Ureter (tissue), 1 donor: ENCODE results near the gene MMAB. TPM values are rescaled to one million over a fixed set of nuclear protein-coding genes. Genes with fewer than 3 reads are reported as not detected.
"Not testable (repeated sequence)": the region's sequence is repeated elsewhere in the genome, so short reads cannot be mapped to it uniquely, and the experiment has no call there.

ENCODE experiments used
- DNase-seq: peaks from one replicate; pipeline ENCODE4 v3.0.0-alpha.2; 2020; ENCODE audit warnings: low spot score
- total RNA-seq: library from RNA; stranded (reverse); gene quantifications from one replicate; pipeline ENCODE4 v1.2.4, GENCODE V29; 2023
- donor health status: DM: yes; HTN: yes; CAD: no.

MMAB gene
- total RNA-seq, 1 donor from 2014 or later, result 65.8 TPM

GRCh38 chr12:109602132-109602531, 28.8 kb upstream of the MMAB start:
- not testable (repeated sequence) for DNase-seq

- no peak for DNase-seq
Measured at GRCh38 chr12:109601557-109601956, 28.3 kb upstream of the MMAB start.

DNA sequence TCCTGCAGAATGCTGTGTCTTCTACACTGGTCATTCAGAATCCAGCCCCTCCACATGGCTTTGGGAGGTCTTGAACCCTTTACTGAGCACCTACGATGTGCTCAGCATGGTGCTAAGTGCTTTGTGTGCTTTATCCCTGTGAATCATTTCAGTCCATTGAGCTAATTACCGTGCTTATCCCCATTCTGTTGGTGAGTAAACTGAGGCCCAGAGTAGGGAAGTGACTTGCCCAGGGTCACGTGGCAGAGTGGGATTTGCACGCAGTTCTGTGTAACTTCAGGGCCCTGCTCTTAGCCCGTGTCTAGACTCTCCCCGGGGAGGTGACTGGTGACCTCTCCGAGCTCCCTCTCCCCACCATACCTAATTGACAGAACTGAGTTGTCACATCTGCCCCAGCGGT, 27.7 kb upstream of the MMAB start:
- DNase-seq, result no peak

- DNase-seq, result no peak
Measured at GRCh38 chr12:109600481-109600880, 27.2 kb upstream of the MMAB start.

- DNase-seq, result no peak
Measured at GRCh38 chr12:109599087-109599486, 25.8 kb upstream of the MMAB start.

- no peak for DNase-seq
Measured at GRCh38 chr12:109598428-109598854, 25.1 kb upstream of the MMAB start.

DNA sequence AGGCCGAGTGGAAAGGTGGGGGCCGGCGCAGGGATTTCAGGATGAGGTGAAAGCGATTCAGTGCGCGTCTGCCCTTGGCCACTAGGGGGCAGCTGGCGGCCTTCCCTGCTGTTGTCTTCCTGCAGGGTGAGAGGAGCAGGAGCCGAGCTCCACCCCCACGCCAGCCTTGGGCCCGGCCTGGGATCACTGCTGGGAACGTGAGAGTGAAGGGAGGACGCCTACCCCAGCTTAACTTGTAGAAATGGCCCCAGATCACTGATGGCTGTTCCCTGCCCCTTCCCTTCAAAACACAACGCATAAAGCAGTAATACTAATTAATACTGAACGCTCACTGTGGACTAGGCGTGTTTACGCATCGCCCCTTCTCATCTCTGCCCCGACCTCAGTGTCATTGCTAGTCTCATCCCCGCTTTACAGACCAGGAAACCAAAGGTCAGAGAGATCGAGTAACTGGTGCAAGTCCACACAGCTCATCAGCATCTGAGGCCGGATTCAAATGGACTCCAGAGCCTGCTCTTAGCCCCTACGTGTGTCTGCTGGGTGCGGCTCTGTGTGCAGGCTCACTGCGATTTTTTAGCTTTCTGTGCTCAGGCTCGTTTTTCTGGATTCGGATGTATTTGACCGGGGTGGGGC, 24.6 kb upstream of the MMAB start:
- peak; percentile 89 for DNase-seq

GRCh38 chr12:109597414-109597794, 24.1 kb upstream of the MMAB start:
- DNase-seq, result no peak

DNA sequence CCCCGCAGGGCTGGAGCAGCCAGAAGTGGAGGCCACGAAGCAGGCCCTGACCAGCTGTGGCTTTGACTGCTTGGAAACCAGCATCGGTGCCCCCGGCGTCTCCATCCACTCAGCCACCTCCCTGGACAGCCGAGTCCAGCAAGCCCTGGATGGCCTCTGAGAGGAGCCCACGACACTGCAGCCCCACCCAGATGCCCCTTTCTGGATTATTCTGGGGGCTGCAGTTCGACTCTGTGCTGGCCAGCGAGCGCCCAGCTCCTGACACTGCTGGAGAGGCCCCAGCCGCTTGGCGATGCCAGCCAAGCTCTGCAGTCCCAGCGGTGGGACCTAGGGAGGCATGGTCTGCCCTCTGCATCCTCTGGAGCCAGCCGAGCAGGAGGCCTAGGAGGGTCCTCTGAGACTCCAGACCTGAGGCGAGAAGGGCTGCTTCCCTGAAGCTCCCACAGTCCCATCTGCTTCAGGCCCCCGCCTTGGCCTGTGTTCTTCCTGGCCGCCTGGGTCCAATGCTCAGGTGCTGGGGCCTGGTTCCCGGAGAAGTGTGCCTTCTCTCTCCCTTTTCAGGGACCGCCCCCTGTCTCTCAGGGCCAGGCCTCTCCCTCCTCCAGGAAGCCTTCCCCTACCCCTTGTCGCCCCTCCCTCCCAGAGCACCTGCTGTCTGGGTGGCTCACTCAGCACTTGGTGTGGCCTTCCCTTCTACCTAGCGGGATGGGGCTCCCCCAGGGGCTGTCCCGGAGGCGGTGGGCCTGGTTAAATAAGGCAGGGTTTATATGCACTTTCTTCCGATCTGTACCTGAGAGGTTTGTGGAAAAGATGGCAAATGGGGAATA, 23.3 kb upstream of the MMAB start:
- no peak for DNase-seq

DNA sequence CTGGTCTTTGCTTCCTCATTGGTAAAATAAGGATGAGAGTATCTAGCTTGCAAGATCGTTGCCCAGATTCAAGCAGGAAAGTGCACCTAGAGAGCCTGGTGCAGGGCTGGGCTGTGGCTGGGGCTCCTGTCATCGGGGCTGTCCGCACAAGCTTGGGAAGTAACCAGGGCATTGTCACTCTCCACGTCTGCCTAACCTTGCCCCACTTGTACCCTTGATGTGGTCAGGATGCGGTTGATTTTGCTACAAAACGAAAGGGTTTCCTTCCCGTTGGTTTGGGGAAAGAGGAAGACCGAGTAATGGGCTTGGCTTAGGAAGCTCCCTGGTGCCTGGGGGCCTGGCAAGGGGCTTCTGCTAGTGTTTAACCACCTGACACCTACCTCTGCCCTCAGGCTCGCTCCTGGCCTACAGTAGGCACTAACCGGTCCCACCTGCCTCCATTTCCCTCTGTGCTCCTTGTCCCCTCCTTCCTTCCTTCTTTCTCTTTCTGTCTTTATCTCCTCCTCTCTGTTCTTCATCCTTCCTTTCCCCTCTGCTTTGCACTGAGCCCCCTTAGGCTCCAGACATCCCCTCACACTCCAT, 22.1 kb upstream of the MMAB start:
- no peak for DNase-seq

GRCh38 chr12:109594556-109595317, 21.4 kb upstream of the MMAB start:
- no peak for DNase-seq

- DNase-seq, result no peak
Measured at GRCh38 chr12:109592905-109593272, 19.6 kb upstream of the MMAB start.

DNA sequence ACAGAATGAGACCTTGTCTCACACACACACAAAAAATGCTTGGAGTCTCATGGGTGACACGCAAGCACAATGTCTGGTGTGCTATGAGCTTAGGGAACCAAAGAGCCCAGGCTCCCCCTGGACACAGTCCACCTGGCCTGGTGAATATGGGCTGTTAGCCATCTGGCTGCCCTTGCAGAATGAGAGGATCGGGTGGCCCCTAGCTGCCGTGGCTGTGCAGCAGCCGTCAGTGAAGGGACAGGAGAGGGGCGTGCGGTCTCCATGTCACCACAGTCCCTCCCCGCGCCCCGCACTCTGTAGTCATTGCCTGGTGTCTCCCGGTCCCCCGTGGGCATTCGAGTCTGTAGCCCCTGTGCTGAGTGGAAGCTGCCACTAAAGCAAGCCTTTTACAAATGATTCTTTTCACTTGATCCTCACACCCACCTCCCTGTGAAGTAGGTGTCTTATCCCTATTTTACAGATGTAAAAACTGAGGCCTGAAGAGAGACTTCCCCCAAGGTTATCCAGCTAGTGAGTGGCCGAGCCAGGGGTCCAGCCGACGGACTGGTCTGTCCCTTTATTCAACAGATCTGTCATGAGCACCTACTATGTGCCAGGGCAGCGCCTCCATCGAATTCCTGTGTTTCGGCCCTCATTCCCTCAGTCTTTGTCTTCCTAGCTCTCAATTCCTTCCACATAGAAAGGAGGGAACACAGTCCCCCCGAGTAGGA, 19.0 kb upstream of the MMAB start:
- no peak for DNase-seq

DNA sequence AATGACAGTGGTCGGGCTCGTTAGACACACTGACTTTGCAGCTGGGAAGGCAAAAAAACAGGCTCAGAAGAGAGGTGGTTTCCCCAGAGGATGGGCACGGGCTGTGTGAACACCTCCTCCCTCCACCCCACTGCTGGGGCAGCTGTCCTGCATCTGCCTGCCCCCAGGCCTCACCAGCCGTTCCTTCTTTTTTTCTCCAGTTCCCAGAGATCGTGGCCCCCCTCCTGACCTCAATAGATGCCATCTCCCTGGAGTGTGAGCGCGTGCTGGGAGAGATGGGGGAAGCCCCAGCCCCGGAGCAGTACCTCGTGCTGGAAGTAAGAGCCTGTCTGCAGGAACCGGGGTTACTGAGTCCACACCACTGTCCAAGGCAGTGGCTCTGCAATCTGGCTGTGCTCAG, 17.7 kb upstream of the MMAB start:
- no peak for DNase-seq

DNA sequence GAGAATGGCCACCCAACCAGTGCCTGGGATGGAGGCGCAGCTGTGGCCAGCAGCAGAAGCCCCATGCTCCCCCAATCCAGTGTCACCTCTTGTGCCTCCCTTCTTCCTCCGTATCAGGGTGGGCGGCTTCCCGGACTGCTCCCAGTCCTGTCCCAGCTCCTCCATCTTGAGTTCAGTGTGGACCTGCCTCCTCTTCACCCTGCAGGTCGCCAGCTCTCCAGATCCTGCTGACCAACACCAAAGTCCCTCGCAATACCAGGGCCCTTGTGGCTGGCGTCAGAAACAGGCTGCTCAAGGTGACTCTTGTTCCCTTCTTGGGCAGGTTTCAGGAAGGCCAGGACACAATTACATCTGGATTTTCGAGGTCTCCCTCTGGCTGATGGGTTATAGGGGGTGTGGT, 17.3 kb upstream of the MMAB start:
- no peak for DNase-seq

DNA sequence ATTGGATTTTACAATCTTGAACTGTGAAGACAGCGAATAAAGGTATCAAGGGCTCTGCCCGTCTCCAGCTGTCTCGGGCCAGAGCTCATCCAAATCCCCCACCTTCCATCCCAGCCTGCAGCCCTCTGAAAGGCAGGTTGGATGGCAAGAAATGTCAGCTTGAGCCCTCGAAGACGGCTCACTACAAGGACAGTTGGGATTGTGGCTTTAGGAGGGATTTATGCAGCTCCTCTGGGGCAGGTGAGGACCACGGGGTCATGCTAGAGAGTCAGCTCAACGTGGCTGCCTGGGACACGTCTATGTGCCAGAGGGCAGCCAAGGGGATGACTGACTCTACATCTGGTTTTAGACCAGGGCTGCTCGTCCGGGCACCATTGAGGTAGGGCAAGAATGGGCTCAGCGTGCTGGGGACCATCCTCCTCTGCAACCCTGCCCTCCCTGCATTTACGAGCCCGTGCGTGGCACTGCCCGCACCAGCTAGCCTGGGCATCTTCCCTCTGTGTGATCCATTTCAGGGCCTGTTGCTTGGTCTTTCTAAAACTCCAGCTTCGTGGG, 16.5 kb upstream of the MMAB start:
- no peak for DNase-seq

GRCh38 chr12:109589240-109589590, 15.9 kb upstream of the MMAB start:
- DNase-seq, result no peak

- DNase-seq, result no peak
Measured at GRCh38 chr12:109588461-109589239, 15.3 kb upstream of the MMAB start.

- no peak for DNase-seq
Measured at GRCh38 chr12:109587921-109588320, 14.6 kb upstream of the MMAB start.

GRCh38 chr12:109586385-109587296, 13.3 kb upstream of the MMAB start:
- no peak for DNase-seq
